ENCODE results near the gene KIDINS220. TPM values are rescaled to one million over a fixed set of nuclear protein-coding genes. Genes with fewer than 3 reads are reported as not detected.
A peak's percentile ranks its signal among the peaks of the same experiment; 100 is the strongest.

KIDINS220 gene
- total and polyA plus RNA-seq, 2 of the 13 experiments (the other 11 are each of a cell fraction or from before 2014, with no cell fraction given) = 25.2 to 32.3 TPM

DNA sequence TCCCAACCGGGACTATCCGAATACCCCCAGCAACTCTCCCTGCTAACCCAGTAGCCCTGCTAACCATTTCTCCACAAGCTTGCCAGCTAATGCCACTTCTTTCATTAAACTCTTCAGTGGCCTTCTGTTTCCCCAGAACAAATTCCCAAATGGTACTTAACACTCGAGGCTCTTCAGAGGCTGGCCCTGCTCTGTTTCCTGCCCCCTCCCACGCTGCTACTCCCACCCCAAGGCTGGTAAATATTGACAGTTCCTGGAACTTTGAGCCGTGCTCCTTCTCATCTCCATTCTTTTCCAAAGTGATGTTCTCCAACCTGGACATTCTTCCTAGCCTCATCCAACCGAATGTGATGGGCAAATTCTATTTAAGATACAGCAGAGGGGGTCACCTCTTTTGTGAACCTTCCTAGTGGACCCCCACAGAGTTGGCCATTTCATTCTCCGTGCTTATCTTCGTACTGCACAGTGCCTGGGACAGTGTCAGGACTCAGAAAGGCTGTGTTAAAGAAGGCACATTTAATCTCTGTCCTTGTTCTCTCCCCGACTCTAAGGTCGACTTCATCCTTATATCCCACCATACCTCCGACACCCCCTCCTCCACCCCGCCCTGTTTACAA, 3.2 kb upstream of the KIDINS220 start (continued):
- TF ChIP-seq, protein P1, sequence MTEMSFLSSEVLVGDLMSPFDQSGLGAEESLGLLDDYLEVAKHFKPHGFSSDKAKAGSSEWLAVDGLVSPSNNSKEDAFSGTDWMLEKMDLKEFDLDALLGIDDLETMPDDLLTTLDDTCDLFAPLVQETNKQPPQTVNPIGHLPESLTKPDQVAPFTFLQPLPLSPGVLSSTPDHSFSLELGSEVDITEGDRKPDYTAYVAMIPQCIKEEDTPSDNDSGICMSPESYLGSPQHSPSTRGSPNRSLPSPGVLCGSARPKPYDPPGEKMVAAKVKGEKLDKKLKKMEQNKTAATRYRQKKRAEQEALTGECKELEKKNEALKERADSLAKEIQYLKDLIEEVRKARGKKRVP (CRISPR knock-in tag; IDR thresholded peaks at IDR 0.05) = no peak
- TF ChIP-seq ZNF75D (CRISPR knock-in tag; IDR thresholded peaks at IDR 0.05; ENCODE audit: borderline replicate concordance) = no peak
- TF ChIP-seq CHCHD3 (CRISPR knock-in tag; IDR thresholded peaks at IDR 0.05) = no peak
- no peak for TF ChIP-seq TRIM24 (CRISPR knock-in tag; IDR thresholded peaks at IDR 0.05)
- no peak for TF ChIP-seq ARNT2 (CRISPR knock-in tag; IDR thresholded peaks at IDR 0.05; ENCODE audit: low read depth)
- TF ChIP-seq NFE2L1 (CRISPR knock-in tag; IDR thresholded peaks at IDR 0.05; ENCODE audit: borderline replicate concordance) = no peak
- TF ChIP-seq, protein P2, sequence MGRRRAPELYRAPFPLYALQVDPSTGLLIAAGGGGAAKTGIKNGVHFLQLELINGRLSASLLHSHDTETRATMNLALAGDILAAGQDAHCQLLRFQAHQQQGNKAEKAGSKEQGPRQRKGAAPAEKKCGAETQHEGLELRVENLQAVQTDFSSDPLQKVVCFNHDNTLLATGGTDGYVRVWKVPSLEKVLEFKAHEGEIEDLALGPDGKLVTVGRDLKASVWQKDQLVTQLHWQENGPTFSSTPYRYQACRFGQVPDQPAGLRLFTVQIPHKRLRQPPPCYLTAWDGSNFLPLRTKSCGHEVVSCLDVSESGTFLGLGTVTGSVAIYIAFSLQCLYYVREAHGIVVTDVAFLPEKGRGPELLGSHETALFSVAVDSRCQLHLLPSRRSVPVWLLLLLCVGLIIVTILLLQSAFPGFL (CRISPR knock-in tag; IDR thresholded peaks at IDR 0.05) = no peak
- TF ChIP-seq, protein P3, sequence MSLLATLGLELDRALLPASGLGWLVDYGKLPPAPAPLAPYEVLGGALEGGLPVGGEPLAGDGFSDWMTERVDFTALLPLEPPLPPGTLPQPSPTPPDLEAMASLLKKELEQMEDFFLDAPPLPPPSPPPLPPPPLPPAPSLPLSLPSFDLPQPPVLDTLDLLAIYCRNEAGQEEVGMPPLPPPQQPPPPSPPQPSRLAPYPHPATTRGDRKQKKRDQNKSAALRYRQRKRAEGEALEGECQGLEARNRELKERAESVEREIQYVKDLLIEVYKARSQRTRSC (CRISPR knock-in tag; IDR thresholded peaks at IDR 0.05; ENCODE audit: low read depth) = no peak
- peak; percentile 94 for TF ChIP-seq FOXO1 (CRISPR knock-in tag; IDR thresholded peaks at IDR 0.05)
- TF ChIP-seq NR2F6 (IDR thresholded peaks at IDR 0.05) = peak; percentile 62
- peak; percentile 72 for TF ChIP-seq NR2F6 (CRISPR knock-in tag; IDR thresholded peaks at IDR 0.05)
- no peak for TF ChIP-seq SRSF4 (IDR thresholded peaks at IDR 0.05; ENCODE audit: low read depth, low read length, poor library complexity, severe bottlenecking)
- TF ChIP-seq BRD4 (CRISPR knock-in tag; IDR thresholded peaks at IDR 0.05) = no peak
- peak; percentile 72; the same call in 1 of the 2 replicates for TF ChIP-seq KDM1A (CRISPR knock-in tag; IDR thresholded peaks at IDR 0.05)
- TF ChIP-seq, protein P4, sequence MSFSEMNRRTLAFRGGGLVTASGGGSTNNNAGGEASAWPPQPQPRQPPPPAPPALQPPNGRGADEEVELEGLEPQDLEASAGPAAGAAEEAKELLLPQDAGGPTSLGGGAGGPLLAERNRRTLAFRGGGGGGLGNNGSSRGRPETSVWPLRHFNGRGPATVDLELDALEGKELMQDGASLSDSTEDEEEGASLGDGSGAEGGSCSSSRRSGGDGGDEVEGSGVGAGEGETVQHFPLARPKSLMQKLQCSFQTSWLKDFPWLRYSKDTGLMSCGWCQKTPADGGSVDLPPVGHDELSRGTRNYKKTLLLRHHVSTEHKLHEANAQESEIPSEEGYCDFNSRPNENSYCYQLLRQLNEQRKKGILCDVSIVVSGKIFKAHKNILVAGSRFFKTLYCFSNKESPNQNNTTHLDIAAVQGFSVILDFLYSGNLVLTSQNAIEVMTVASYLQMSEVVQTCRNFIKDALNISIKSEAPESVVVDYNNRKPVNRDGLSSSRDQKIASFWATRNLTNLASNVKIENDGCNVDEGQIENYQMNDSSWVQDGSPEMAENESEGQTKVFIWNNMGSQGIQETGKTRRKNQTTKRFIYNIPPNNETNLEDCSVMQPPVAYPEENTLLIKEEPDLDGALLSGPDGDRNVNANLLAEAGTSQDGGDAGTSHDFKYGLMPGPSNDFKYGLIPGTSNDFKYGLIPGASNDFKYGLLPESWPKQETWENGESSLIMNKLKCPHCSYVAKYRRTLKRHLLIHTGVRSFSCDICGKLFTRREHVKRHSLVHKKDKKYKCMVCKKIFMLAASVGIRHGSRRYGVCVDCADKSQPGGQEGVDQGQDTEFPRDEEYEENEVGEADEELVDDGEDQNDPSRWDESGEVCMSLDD (CRISPR knock-in tag; IDR thresholded peaks at IDR 0.05; ENCODE audit: borderline replicate concordance) = no peak
- TF ChIP-seq ZNF180 (CRISPR knock-in tag; IDR thresholded peaks at IDR 0.05; ENCODE audit: borderline replicate concordance, low read depth) = no peak

All from HepG2 (cell line).